HG03196 (cell line): ENCODE data around the gene DDO.

Source experiments
- ATAC-seq: cut with Tn5 transposase; IDR thresholded peaks from one replicate; pipeline ENCODE4 v1.9.1; 2021; ENCODE audit not compliant: unreplicated experiment

The DDO gene

DNA sequence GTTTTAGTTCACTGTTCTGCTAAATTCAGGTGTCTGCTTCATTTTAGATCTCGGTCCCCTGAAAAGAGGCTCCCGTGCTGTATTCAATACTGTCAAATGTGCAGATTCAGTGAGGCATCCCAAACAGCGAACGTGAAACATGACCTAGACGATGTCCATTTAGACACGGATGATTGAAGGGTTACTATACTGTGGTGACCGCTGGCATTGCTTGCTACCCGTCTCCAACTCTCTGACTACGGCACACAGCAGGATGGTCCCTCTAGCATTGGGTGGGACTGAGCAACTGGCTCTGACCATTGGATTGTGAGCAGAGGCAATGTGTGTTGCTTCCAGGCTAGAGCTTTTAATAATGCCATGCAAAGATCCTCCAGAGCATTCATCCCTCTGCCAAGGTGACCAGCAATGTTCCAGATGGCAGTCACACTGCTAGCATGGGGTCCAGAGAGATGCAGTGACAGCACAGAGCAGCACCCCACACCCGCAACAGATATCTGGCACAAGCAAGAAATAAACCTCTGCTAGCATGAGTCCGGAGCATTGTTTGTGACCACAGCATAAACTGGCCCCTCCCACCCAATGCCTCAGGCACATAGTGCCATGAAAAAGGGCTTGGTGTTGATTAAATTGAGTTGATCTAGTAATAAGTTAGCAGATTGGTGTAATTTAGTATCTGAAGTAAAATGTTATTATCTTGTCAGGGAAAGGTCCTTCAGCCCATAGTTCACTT is 66.2 kb downstream of the DDO start:
- ATAC-seq, result no peak

DNA sequence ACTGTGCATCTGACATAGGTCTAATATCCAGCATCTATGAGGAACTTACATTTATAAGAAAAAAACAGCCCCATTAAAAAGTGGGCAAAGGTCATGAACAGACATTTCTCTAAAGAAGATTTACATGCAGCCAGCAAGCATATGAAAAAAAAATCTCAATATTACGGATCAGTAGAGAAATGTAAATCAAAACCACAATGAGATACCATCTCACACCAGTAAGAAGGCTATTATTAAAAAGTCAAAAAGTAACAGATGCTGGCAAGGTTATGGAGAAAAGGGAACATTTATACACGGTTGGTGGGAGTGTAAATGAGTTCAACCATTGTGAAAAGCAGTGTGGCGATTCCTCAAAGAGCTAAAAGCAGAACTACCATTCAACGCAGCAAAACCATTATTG is 70.3 kb downstream of the DDO start:
- no peak for ATAC-seq

DNA sequence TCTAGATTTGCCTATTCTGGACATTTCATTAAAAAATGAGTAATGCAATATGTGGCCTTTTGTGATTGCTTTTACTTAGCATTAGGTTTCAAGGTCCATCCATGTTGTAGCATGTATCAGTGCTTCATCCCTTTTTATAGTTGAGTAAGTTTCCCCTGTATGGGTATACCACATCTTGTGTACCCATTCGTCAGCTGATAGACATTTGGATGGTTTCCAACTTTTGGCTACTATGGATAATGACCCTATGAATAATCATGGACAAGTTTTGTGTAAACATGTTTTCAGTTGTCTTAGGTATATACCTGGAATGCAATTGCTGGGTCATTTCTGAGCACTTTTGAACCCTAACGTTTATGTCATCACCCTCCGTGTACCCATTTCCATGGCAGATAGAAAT is 72.6 kb downstream of the DDO start:
- ATAC-seq, result no peak
